Stomach (tissue), 4 donors: ENCODE measurements around the gene MCF2L2.

ENCODE experiments used
- POLR2A ChIP-seq, 4 donors: fragments of 450-650 bp; IDR thresholded peaks; one replicate each; pipeline ENCODE4 v1.6.1; 2016; ENCODE audit warnings: antibody characterized with exemption in 4 of 4, control low read depth in 2 of 4, mild to moderate bottlenecking in 1 of 4, moderate library complexity in 1 of 4
- TF ChIP-seq, protein P1 (sequence below), 7 experiments: fragments of 450-650 bp in 4 of 7; fragments of 200-600 bp in 3 of 7; sonication (generic) in 3 of 7; IDR thresholded peaks; one replicate each; pipeline ENCODE4 v1.5.1; 2016 to 2019; ENCODE audit warnings: antibody characterized with exemption in 7 of 7, control low read depth in 2 of 7, mild to moderate bottlenecking in 1 of 7

DNA sequence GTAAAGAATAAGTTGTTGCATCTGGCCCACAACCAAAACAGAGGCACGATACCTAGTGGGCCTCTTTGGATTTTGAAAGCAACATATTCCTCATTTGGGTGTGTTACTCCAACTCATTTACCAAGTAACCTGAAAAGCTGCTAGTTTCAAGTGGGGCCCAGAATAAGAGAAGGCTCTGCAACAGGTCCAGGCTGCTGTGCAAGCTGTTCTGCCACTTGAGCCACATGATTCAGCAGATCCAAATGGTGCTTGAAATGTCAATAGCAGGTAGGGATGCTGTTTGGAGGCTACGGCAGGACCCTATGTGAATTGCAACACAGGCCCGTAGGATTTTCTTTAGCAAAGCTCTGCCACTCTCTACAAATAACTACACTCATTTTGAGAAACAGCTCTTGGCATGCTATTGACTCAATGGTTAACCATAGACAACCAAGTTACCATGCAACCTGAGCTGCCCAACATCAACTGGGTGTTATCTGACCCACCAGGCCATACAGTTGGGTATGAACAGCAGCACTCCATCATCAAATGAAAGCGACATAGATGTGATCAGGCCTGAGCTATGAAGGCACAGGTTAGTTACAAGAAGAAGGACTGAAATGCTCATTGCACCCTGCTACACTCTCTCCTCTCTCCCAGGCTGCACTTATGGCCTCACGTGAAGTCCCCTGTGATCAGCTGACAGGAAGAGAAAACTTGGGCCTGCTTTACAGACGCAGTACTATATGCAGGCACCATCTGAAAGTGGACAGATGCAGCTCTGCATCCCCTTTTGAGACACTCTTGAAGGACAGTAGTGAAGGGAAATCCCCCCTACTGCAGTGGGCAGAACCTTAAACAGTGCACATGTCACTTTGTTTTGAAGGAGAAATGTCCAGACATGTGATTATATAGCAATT, 9.5 kb upstream of the MCF2L2 start:
- no peak for TF ChIP-seq POLR2A (IDR thresholded peaks at IDR 0.05)
- TF ChIP-seq, protein P1, sequence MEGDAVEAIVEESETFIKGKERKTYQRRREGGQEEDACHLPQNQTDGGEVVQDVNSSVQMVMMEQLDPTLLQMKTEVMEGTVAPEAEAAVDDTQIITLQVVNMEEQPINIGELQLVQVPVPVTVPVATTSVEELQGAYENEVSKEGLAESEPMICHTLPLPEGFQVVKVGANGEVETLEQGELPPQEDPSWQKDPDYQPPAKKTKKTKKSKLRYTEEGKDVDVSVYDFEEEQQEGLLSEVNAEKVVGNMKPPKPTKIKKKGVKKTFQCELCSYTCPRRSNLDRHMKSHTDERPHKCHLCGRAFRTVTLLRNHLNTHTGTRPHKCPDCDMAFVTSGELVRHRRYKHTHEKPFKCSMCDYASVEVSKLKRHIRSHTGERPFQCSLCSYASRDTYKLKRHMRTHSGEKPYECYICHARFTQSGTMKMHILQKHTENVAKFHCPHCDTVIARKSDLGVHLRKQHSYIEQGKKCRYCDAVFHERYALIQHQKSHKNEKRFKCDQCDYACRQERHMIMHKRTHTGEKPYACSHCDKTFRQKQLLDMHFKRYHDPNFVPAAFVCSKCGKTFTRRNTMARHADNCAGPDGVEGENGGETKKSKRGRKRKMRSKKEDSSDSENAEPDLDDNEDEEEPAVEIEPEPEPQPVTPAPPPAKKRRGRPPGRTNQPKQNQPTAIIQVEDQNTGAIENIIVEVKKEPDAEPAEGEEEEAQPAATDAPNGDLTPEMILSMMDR (IDR thresholded peaks at IDR 0.05), result no peak
